ENCODE results near the gene OXLD1. TPM values are rescaled to one million over a fixed set of nuclear protein-coding genes. Genes with fewer than 3 reads are reported as not detected.

OXLD1 gene
- total RNA-seq, 1 experiment from 2014 or later, result 75.9 TPM

DNA sequence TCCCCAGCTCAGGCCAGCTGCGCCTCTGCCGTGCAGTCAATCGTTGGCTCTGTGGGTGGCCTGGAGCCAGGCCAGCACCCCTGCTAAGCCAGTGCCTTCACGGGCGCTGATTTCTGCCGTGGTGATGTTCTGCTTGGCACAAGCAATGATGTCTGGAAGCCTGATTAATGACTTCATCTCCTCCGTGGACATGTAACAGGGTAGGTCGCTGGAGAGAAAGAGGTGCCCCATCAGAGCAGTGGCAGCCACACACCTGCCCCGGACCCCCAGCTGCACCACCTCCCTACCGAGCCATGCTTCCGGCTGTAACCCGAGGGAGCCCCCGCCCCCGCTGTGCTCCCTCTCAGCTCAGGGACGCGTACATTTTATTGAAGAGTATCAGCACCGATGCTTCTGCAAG is 15.3 kb upstream of the OXLD1 start:
- no TSS peak for BruUV-seq (replicated peaks)
- ChIA-PET RAD21 (ENCODE audit: low non-redundant PET in 1 of 2, low total read pairs in 2 of 2, uncharacterized antibody in 2 of 2, unreplicated experiment in 2 of 2) (no interaction called here), CTCF (no interaction called here)

More for the DNA sequence above, 15.3 kb upstream of the OXLD1 start:
- ATAC-seq (no peak), DNase-seq (ENCODE audit: low read depth, low spot score) (no peak)
- no peak for TF ChIP-seq FOSL1 (IDR thresholded peaks at IDR 0.05; ENCODE audit: low read depth)
- TF ChIP-seq CBX3 (IDR thresholded peaks at IDR 0.05; ENCODE audit: low read depth), result no peak
- no peak for TF ChIP-seq POLR2AphosphoS5 (IDR thresholded peaks at IDR 0.05; ENCODE audit: low read depth, low read length)
- no peak for TF ChIP-seq SP1 (IDR thresholded peaks at IDR 0.05; ENCODE audit: low read depth)
- no peak for TF ChIP-seq ELF1 (IDR thresholded peaks at IDR 0.05; ENCODE audit: borderline replicate concordance, low read depth)
- no peak for TF ChIP-seq EZH2 (IDR thresholded peaks at IDR 0.05)
- no peak for TF ChIP-seq RAD21 (IDR thresholded peaks at IDR 0.05; ENCODE audit: low read depth)
- no peak for TF ChIP-seq SIN3A (IDR thresholded peaks at IDR 0.05; ENCODE audit: low read depth)
- TF ChIP-seq, protein P1, sequence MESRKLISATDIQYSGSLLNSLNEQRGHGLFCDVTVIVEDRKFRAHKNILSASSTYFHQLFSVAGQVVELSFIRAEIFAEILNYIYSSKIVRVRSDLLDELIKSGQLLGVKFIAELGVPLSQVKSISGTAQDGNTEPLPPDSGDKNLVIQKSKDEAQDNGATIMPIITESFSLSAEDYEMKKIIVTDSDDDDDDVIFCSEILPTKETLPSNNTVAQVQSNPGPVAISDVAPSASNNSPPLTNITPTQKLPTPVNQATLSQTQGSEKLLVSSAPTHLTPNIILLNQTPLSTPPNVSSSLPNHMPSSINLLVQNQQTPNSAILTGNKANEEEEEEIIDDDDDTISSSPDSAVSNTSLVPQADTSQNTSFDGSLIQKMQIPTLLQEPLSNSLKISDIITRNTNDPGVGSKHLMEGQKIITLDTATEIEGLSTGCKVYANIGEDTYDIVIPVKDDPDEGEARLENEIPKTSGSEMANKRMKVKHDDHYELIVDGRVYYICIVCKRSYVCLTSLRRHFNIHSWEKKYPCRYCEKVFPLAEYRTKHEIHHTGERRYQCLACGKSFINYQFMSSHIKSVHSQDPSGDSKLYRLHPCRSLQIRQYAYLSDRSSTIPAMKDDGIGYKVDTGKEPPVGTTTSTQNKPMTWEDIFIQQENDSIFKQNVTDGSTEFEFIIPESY (IDR thresholded peaks at IDR 0.05; ENCODE audit: extremely low read depth, insufficient replicate concordance, low read length), result no peak
- no peak for TF ChIP-seq CEBPB (IDR thresholded peaks at IDR 0.05; ENCODE audit: low read depth)
- TF ChIP-seq, protein P2, sequence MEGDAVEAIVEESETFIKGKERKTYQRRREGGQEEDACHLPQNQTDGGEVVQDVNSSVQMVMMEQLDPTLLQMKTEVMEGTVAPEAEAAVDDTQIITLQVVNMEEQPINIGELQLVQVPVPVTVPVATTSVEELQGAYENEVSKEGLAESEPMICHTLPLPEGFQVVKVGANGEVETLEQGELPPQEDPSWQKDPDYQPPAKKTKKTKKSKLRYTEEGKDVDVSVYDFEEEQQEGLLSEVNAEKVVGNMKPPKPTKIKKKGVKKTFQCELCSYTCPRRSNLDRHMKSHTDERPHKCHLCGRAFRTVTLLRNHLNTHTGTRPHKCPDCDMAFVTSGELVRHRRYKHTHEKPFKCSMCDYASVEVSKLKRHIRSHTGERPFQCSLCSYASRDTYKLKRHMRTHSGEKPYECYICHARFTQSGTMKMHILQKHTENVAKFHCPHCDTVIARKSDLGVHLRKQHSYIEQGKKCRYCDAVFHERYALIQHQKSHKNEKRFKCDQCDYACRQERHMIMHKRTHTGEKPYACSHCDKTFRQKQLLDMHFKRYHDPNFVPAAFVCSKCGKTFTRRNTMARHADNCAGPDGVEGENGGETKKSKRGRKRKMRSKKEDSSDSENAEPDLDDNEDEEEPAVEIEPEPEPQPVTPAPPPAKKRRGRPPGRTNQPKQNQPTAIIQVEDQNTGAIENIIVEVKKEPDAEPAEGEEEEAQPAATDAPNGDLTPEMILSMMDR (IDR thresholded peaks at IDR 0.05 in 2 of 3, conservative IDR thresholded peaks at IDR 0.05 in 1 of 3; ENCODE audit: borderline replicate concordance in 1 of 3, insufficient read depth in 1 of 3, low read depth in 2 of 3, low read length in 2 of 3), result no peak
- no peak for TF ChIP-seq ATF3 (IDR thresholded peaks at IDR 0.05)
- TF ChIP-seq ZFX (IDR thresholded peaks at IDR 0.05), result no peak
- no peak for TF ChIP-seq TCF7L2 (IDR thresholded peaks at IDR 0.05; ENCODE audit: borderline replicate concordance, extremely low read depth, insufficient read depth, insufficient read length)
- no peak for TF ChIP-seq YY1 (IDR thresholded peaks at IDR 0.05; ENCODE audit: extremely low read depth, insufficient replicate concordance, low read depth, low read length)
- no peak for TF ChIP-seq POLR2A (IDR thresholded peaks at IDR 0.05; ENCODE audit: borderline replicate concordance, extremely low read depth, insufficient read depth, insufficient read length)
- TF ChIP-seq REST (IDR thresholded peaks at IDR 0.05; ENCODE audit: low read depth), result no peak
- peaks cover 6% of the 10 kb centered on the region; the same call in 1 of the 2 replicates for H4K20me1 ChIP-seq (ENCODE audit: insufficient read depth)
- H3K9ac ChIP-seq (ENCODE audit: low read length), result no peak overlapping the region
- POLR2A ChIA-PET, result interaction anchor here (4.4 kb wide), 1 partner anchor 21 kb away, joined by 33 read pairs; the partner anchor contains the start of gene MRPL12
- H3K4me2 ChIP-seq (ENCODE audit: low read length), result peak overlapping the region; percentile 96; the same call in 1 of the 2 replicates
- H3K27ac ChIP-seq (ENCODE audit: low read depth, low read length), result no peak overlapping the region
- no peaks in the 10 kb centered on the region for H3K9me2 ChIP-seq (ENCODE audit: insufficient read depth)
- H2AFZ ChIP-seq (ENCODE audit: low read depth, low read length, poor library complexity, severe bottlenecking), result no peak overlapping the region
- H3K36me3 ChIP-seq (ENCODE audit: control insufficient read depth in 1 of 2, insufficient read depth in 2 of 2, low read length in 2 of 2), result peaks cover 7 to 18% of the 10 kb centered on the region in 2 experiments
- H3K79me2 ChIP-seq (ENCODE audit: insufficient read depth, low read length), result peaks cover 51% of the 10 kb centered on the region
- H3K9me3 ChIP-seq (ENCODE audit: control insufficient read depth in 1 of 2, insufficient read depth in 1 of 2, low read depth in 1 of 2, low read length in 2 of 2), result no peaks in the 10 kb centered on the region
- no peak overlapping the region for H3K4me3 ChIP-seq (replicated peaks in 1 of 2; ENCODE audit: low read depth in 1 of 2, low read length in 2 of 2)
- H3K4me1 ChIP-seq (ENCODE audit: control insufficient read depth in 1 of 2, insufficient read depth in 2 of 2, low read length in 2 of 2), result peaks cover 18 to 23% of the 10 kb centered on the region in 2 experiments
- intact Hi-C loops (cut with micrococcal nuclease), result loop anchor here (2.0 kb wide), 1 partner anchor 21 kb away; the partner anchor contains the start of gene MRPL12
- H3K27me3 ChIP-seq (ENCODE audit: insufficient read depth, low read length), result no peaks in the 10 kb centered on the region

Measured in HCT116 (cell line).